GM18873 (cell line): Measurements from ENCODE around the gene SDK1.
"Not testable (repeated sequence)": the region's sequence is repeated elsewhere in the genome, so short reads cannot be mapped to it uniquely, and the experiment has no call there.

Experiments
- ATAC-seq: cut with Tn5 transposase; IDR thresholded peaks from one replicate; pipeline ENCODE4 v1.9.1; 2021; ENCODE audit warnings: mild to moderate bottlenecking, moderate library complexity, moderate number of reproducible peaks; ENCODE audit not compliant: unreplicated experiment, low FRiP score

SDK1 gene

GRCh38 chr7:3697472-3697871, 396.4 kb downstream of the SDK1 start:
- no peak for ATAC-seq

GRCh38 chr7:3705258-3705657, 404.2 kb downstream of the SDK1 start:
- no peak for ATAC-seq

- ATAC-seq: not testable (repeated sequence)
Observed at GRCh38 chr7:3706091-3706490, 405.0 kb downstream of the SDK1 start.

- no peak for ATAC-seq
Observed at GRCh38 chr7:3710122-3710521, 409.1 kb downstream of the SDK1 start.

GRCh38 chr7:3710531-3710930, 409.5 kb downstream of the SDK1 start:
- ATAC-seq: no peak

GRCh38 chr7:3712841-3713240, 411.8 kb downstream of the SDK1 start:
- ATAC-seq: no peak

- no peak for ATAC-seq
Observed at GRCh38 chr7:3721422-3721821, 420.4 kb downstream of the SDK1 start.

GRCh38 chr7:3722396-3722922, 421.4 kb downstream of the SDK1 start:
- ATAC-seq: no peak

- no peak for ATAC-seq
Observed at GRCh38 chr7:3725155-3726059, 424.4 kb downstream of the SDK1 start.

GRCh38 chr7:3730276-3730675, 429.2 kb downstream of the SDK1 start:
- ATAC-seq: no peak

- no peak for ATAC-seq
Observed at GRCh38 chr7:3732395-3733005, 431.4 kb downstream of the SDK1 start.

GRCh38 chr7:3733541-3734140, 432.6 kb downstream of the SDK1 start:
- no peak for ATAC-seq

GRCh38 chr7:3738964-3739363, 437.9 kb downstream of the SDK1 start:
- no peak for ATAC-seq

GRCh38 chr7:3739983-3740382, 438.9 kb downstream of the SDK1 start:
- ATAC-seq: no peak

GRCh38 chr7:3747467-3747866, 446.4 kb downstream of the SDK1 start:
- no peak for ATAC-seq

GRCh38 chr7:3748389-3748788, 447.3 kb downstream of the SDK1 start:
- no peak for ATAC-seq

GRCh38 chr7:3753868-3754267, 452.8 kb downstream of the SDK1 start:
- no peak for ATAC-seq

- no peak for ATAC-seq
Observed at GRCh38 chr7:3754493-3755341, 453.7 kb downstream of the SDK1 start.

- ATAC-seq: not testable (repeated sequence)
Observed at GRCh38 chr7:3755778-3756453, 454.9 kb downstream of the SDK1 start.

- no peak for ATAC-seq
Observed at GRCh38 chr7:3757059-3757458, 456.0 kb downstream of the SDK1 start.
